Measurements from ENCODE around the gene PDCD2L.

GRCh38 chr19:34367624-34367957 is 36.6 kb upstream of the PDCD2L start:
- no peak for TF ChIP-seq ZBTB8A (tag by site-specific recombination; IDR thresholded peaks at IDR 0.05)
- no peak for TF ChIP-seq ZBTB49 (tag by site-specific recombination; IDR thresholded peaks at IDR 0.05; ENCODE audit: low read depth)
- TF ChIP-seq ZNF501 (tag by site-specific recombination; IDR thresholded peaks at IDR 0.05), result no peak
- TF ChIP-seq ZNF624 (tag by site-specific recombination; IDR thresholded peaks at IDR 0.05), result no peak
